Esophagus muscularis mucosa (tissue), 4 donors: ENCODE data around the gene MAD1L1. TPM values are rescaled to one million over a fixed set of nuclear protein-coding genes. Genes with fewer than 3 reads are reported as not detected.

ENCODE experiments used
- DNase-seq: peaks from one replicate; pipeline ENCODE4 v3.0.0-alpha.2; 2017; ENCODE audit errors: extremely low spot score
- H3K27ac ChIP-seq, 4 donors: fragments of 200-600 bp; sonication (generic); replicated peaks in 1 of 4; 1 replicate in 3 of 4; 2 replicates in 1 of 4; pipeline ENCODE4 v1.5.1; 2016 to 2019; ENCODE audit warnings: mild to moderate bottlenecking in 1 of 4
- H3K27me3 ChIP-seq, 4 donors: fragments of 200-600 bp; sonication (generic); one replicate each; pipeline versions ENCODE4 v1.5.1 to v1.6.0; 2016 to 2019
- H3K36me3 ChIP-seq, 4 donors: fragments of 200-600 bp; sonication (generic); one replicate each; pipeline ENCODE4 v1.5.1; 2016 to 2019
- H3K4me1 ChIP-seq, 4 donors: fragments of 200-600 bp; sonication (generic); one replicate each; pipeline ENCODE4 v1.5.1; 2016 to 2019
- H3K4me3 ChIP-seq, 4 donors: fragments of 200-600 bp; sonication (generic); 1 replicate in 2 of 4; 2 replicates in 2 of 4; pipeline ENCODE4 v1.5.1; 2016 to 2019; ENCODE audit warnings: mild to moderate bottlenecking in 4 of 4, moderate library complexity in 1 of 4
- H3K9me3 ChIP-seq, 4 donors: fragments of 200-600 bp; sonication (generic); 1 replicate in 3 of 4; 2 replicates in 1 of 4; pipeline ENCODE4 v1.5.1; 2016 to 2019
- EP300 ChIP-seq: sonication (generic); formaldehyde crosslinking; IDR thresholded peaks from one replicate; pipeline ENCODE4 v1.6.1; 2017; ENCODE audit warnings: antibody characterized with exemption
- POLR2A ChIP-seq: fragments of 450-650 bp; IDR thresholded peaks from one replicate; pipeline ENCODE4 v1.6.1; 2017; ENCODE audit warnings: antibody characterized with exemption, moderate library complexity, mild to moderate bottlenecking, low read depth
- POLR2AphosphoS5 ChIP-seq, 2 donors: sonication (generic); formaldehyde crosslinking; IDR thresholded peaks; one replicate each; pipeline ENCODE4 v1.6.1; 2017; ENCODE audit warnings: antibody characterized with exemption in 2 of 2
- WGBS: methylation state at CpG from one replicate; pipeline ENCODE4 v1.1.5; 2018; 5-methylcytosine and 5-hydroxymethylcytosine counted together
- intact Hi-C: fragments of 100-400 bp; cut with DNase I; formaldehyde crosslinking; loops from one replicate; pipeline ENCODE4 v1.15.1; 2023
- total RNA-seq, 4 donors: library from RNA; depleted of rRNA; stranded (reverse); fragments of >200 nt; gene quantifications; one replicate each; pipeline versions ENCODE4 v1.1.0 to v1.2.1, GENCODE V29; 2016
- TF ChIP-seq, protein P1 (sequence below), 3 experiments: fragments of 200-600 bp in 2 of 3; fragments of 450-650 bp in 1 of 3; sonication (generic) in 2 of 3; IDR thresholded peaks; one replicate each; pipeline ENCODE4 v1.5.1; 2017 to 2019; ENCODE audit warnings: antibody characterized with exemption in 3 of 3, mild to moderate bottlenecking in 2 of 3, moderate library complexity in 1 of 3

MAD1L1 gene
- total RNA-seq, 4 donors from 2014 or later = 22.2 to 33.1 (median 29.5) TPM

DNA sequence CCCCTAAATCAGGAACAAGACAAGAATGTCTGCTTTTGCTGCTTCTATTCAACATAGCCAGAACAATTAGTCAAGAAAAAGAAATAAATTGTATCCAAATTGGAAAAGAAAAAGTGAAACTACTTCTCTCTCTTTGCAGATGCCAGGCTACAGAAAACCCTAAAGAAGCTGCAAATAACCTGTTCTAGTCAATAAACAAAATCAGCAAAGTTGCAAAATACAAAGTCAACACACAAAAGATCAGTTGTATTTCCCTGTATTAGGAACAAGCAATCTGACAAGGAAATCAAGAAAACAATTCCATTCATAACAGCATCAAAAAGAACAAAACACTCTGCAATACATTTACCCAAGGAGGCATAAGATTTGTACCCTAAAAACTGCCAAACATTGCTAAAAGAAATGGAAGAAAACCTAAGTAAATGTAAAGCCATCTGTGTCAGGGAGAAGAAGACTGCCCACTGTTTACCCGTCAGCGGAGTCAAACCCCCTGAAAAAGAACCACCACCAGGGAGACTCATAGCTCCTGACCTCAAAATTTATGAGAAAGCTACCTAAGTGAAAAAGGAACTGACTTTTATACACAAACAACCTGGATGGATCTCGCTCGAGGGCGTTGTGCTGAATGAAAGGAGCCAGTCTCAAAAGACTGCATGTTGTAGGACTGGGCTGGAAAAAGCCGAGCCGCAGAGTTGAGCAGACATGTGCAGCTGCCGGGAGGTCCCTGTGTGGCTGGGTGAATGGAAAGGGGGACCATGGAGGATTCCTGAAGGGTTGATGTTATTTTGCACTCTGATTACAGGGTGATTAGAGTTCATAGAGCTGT is 263.1 kb downstream of the MAD1L1 start:
- no peak overlapping the region for H3K27ac ChIP-seq
- WGBS = 83% methylated on average over 8 of the region's 8 CpGs
- no peaks in the 10 kb centered on the region for H3K27me3 ChIP-seq
- H3K4me3 ChIP-seq = no peak overlapping the region
- no peaks in the 10 kb centered on the region for H3K9me3 ChIP-seq
- intact Hi-C loops = no loop called here
- DNase-seq = no peak
- peaks cover 0 to 16% (median 9%) of the 10 kb centered on the region in 4 donors for H3K36me3 ChIP-seq
- no peaks in the 10 kb centered on the region for H3K4me1 ChIP-seq
- no peak for TF ChIP-seq POLR2A
- TF ChIP-seq, protein P1, sequence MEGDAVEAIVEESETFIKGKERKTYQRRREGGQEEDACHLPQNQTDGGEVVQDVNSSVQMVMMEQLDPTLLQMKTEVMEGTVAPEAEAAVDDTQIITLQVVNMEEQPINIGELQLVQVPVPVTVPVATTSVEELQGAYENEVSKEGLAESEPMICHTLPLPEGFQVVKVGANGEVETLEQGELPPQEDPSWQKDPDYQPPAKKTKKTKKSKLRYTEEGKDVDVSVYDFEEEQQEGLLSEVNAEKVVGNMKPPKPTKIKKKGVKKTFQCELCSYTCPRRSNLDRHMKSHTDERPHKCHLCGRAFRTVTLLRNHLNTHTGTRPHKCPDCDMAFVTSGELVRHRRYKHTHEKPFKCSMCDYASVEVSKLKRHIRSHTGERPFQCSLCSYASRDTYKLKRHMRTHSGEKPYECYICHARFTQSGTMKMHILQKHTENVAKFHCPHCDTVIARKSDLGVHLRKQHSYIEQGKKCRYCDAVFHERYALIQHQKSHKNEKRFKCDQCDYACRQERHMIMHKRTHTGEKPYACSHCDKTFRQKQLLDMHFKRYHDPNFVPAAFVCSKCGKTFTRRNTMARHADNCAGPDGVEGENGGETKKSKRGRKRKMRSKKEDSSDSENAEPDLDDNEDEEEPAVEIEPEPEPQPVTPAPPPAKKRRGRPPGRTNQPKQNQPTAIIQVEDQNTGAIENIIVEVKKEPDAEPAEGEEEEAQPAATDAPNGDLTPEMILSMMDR (IDR thresholded peaks at IDR 0.05) = no peak
- TF ChIP-seq POLR2AphosphoS5 (IDR thresholded peaks at IDR 0.05) = no peak
- TF ChIP-seq EP300 = no peak

DNA sequence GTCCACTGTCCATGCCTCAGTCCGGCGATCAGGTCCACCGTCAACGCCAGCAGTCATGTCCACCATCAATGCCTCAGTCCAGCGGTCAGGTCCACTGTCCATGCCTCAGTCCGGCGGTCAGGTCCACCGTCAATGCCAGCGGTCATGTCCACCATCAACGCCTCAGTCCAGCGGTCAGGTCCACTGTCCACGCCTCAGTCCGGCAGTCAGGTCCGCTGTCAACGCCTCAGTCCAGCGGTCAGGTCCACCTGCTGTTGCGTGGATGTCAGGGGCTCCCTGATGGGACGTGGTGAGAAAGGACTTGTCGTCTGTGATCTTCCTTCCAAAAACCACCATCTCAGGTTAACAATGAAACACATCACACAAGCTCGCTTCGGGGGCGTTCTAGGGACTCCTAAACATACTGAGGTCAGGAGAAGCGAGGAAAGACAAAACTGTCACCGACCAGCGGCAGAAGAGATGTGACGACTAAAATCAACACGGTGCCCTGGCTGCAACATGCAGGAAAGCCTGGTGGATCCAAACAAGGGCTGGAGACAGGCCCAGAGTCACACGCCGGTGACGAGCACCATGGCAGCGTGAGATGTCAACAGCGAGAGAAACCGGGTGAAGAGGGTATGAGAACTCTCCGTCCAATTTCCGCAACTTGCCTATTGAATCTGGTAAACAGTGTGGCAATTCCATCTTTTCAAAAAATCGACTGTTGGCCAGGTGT is 264.2 kb downstream of the MAD1L1 start:
- intact Hi-C loops = no loop called here
- 96% methylated on average over 30 of the region's 36 CpGs for WGBS
- Histone ChIP-seq H3K9me3 (no peaks in the 10 kb centered on the region), H3K4me1 (no peaks in the 10 kb centered on the region), H3K36me3 (peaks cover 0 to 18% (median 7%) of the 10 kb centered on the region in 4 donors), H3K27me3 (no peaks in the 10 kb centered on the region), H3K27ac (no peak overlapping the region), H3K4me3 (no peak overlapping the region)
- DNase-seq = no peak
- no peak for TF ChIP-seq EP300
- TF ChIP-seq POLR2AphosphoS5 (IDR thresholded peaks at IDR 0.05) = no peak
- no peak for TF ChIP-seq POLR2A
- TF ChIP-seq, protein P1 (IDR thresholded peaks at IDR 0.05) = no peak

DNA sequence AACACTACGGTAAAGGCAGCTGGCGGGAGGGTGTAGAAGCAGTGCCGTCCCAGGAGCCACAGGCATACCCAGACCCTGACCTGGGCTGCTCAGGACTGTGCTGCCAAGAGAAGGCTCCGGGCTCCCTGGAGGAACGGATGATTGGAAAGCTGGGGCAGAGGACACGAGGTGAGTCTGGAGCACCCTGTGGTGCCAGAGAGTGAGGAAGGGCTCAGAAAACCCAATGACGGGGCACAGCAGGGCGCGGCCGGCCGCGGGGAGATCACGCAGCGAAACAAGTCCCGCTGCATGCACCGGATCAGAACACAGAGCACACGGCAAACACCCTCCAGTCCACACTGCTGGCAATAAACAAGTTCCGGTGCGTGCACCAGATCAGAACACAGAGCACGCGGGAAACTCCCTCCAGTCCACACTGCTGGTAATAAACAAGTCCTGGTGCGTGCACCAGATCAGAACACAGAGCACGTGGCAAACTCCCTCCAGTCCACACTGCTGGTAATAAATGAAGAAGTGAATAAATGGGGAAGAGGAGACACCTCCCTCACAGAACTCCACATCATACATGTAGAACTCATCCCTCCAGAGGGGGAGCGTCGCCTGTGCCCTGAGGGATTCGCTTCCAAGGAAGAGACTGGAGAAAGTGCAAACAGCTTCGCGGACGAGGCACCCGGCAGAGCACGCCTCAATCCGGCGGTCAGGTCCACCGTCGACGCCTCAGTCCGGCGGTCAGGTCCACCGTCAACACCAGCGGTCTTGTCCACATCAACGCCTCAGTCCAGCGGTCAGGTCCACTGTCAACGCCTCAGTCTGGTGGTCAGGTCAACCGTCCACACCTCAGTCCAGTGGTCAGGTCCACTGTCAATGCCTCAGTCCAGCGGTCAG is 265.0 kb downstream of the MAD1L1 start:
- H3K27me3 ChIP-seq = no peaks in the 10 kb centered on the region
- H3K4me1 ChIP-seq = no peaks in the 10 kb centered on the region
- H3K27ac ChIP-seq = no peak overlapping the region
- TF ChIP-seq EP300 (no peak), POLR2A (no peak), POLR2AphosphoS5 (IDR thresholded peaks at IDR 0.05) (no peak)
- TF ChIP-seq, protein P1 (IDR thresholded peaks at IDR 0.05) = no peak
- DNase-seq = no peak
- no peak overlapping the region for H3K4me3 ChIP-seq
- 96% methylated on average over 45 of the region's 45 CpGs for WGBS
- intact Hi-C loops = no loop called here
- H3K36me3 ChIP-seq = peaks cover 0 to 20% (median 6%) of the 10 kb centered on the region in 4 donors
- H3K9me3 ChIP-seq = no peaks in the 10 kb centered on the region

DNA sequence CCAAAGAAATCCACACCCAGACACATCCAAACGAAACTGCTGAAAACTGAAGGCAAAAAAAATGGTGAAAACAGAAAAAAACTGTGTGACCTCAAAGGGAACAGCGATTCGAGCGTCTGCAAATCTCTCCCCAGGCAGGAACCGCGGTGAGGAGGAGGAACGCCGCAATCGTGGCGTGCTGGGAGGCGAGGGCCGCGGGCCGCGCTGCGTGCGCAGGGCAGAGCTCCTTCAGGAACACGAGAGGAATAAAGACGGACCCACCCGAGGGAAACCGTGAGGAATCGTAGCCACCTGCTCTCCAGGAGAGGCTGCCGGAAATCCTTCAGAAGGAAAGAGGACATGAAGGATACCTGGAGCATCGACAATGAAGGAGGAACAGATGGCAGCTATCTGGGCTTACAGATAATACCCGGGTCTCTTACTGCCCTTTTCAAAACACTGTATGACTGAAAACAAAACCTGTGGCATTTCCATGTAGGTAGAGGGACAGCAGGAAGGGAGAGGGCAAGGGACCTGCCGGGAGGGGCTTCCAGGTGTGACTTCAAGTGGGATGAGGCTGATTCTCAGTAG is 266.0 kb downstream of the MAD1L1 start:
- no peak for DNase-seq
- no peak overlapping the region for H3K4me3 ChIP-seq
- H3K9me3 ChIP-seq = no peaks in the 10 kb centered on the region
- no peaks in the 10 kb centered on the region for H3K4me1 ChIP-seq
- intact Hi-C loops = no loop called here
- H3K36me3 ChIP-seq = peaks cover 0 to 20% (median 6%) of the 10 kb centered on the region in 4 donors
- 93% methylated on average over 26 of the region's 26 CpGs for WGBS
- TF ChIP-seq POLR2AphosphoS5 (IDR thresholded peaks at IDR 0.05) (no peak), EP300 (no peak), POLR2A (no peak)
- TF ChIP-seq, protein P1 (IDR thresholded peaks at IDR 0.05) = no peak
- H3K27ac ChIP-seq = no peak overlapping the region
- H3K27me3 ChIP-seq = no peaks in the 10 kb centered on the region
